B cell (primary cell): Measurements from ENCODE around the gene CDHR1. TPM values are rescaled to one million over a fixed set of nuclear protein-coding genes. Genes with fewer than 3 reads are reported as not detected.

Source experiments
- ATAC-seq: fragments of 200-7000 bp; cut with Tn5 transposase; one replicate; pipeline ENCODE4 v1.10.0; 2021; ENCODE audit warnings: low read depth, mild to moderate bottlenecking, moderate number of reproducible peaks, moderate library complexity
- CTCF ChIA-PET: fragments of 350-600 bp; sonication (Branson Sonifier 250); formaldehyde crosslinking; loops from one replicate; lab custom pipeline; 2021; ENCODE audit warnings: antibody characterized with exemption, inconsistent platforms; lab: Charles Lee
- POLR2A ChIA-PET: fragments of 350-600 bp; sonication (Branson Sonifier 250); formaldehyde crosslinking; loops from one replicate; lab custom pipeline; 2021; ENCODE audit warnings: antibody characterized with exemption; lab: Charles Lee
- DNase-seq: peaks from one replicate; pipeline ENCODE4 v3.0.0; 2013
- H2AFZ ChIP-seq: 2 replicates; pipeline ENCODE4 v1.6.1; 2012; ENCODE audit warnings: mild to moderate bottlenecking, low read depth, low read length; ENCODE audit not compliant: insufficient read depth, poor library complexity, severe bottlenecking
- H3K27ac ChIP-seq, 2 donors: 1 replicate in 1 of 2; 2 replicates in 1 of 2; pipeline ENCODE4 v1.5.1; 2012 to 2013; ENCODE audit warnings: low read length in 2 of 2, mild to moderate bottlenecking in 2 of 2, moderate library complexity in 1 of 2
- H3K27me3 ChIP-seq, 4 experiments: fragments of 200-600 bp in 1 of 4; sonication (generic) in 1 of 4; replicated peaks in 1 of 4; 1 replicate in 2 of 4; 2 replicates in 2 of 4; pipeline versions ENCODE4 v1.6.1 to v1.7.0; 2013 to 2016; ENCODE audit warnings: low read length in 3 of 4, mild to moderate bottlenecking in 2 of 4, mixed read lengths in 1 of 4, moderate library complexity in 1 of 4; ENCODE audit not compliant: insufficient read depth in 4 of 4, control insufficient read depth in 3 of 4; ENCODE audit errors: control extremely low read depth in 1 of 4
- H3K36me3 ChIP-seq, 2 experiments: replicated peaks in 1 of 2; 1 replicate in 1 of 2; 2 replicates in 1 of 2; pipeline versions ENCODE4 v1.6.1 to v1.7.1; 2013; ENCODE audit warnings: low read length in 1 of 2; ENCODE audit not compliant: insufficient read depth in 2 of 2, control insufficient read depth in 1 of 2; ENCODE audit errors: control extremely low read depth in 1 of 2, extremely low read depth in 1 of 2
- H3K4me1 ChIP-seq, 2 donors: fragments of 200-600 bp in 1 of 2; sonication (generic) in 1 of 2; 1 replicate in 1 of 2; 2 replicates in 1 of 2; pipeline versions ENCODE4 v1.5.1 to v1.6.1; 2013 to 2017; ENCODE audit warnings: low read length in 2 of 2; ENCODE audit not compliant: control insufficient read depth in 2 of 2, insufficient read depth in 2 of 2
- H3K4me2 ChIP-seq: replicated peaks from 2 replicates; pipeline ENCODE3; 2012; ENCODE audit warnings: mild to moderate bottlenecking, low read depth, low read length; ENCODE audit not compliant: poor library complexity, severe bottlenecking
- H3K4me3 ChIP-seq, 5 experiments: fragments of 200-600 bp in 1 of 5; sonication (generic) in 1 of 5; 1 replicate in 3 of 5; 2 replicates in 2 of 5; pipeline versions ENCODE4 v1.5.1 to v1.7.0; 2011 to 2016; ENCODE audit warnings: low read length in 4 of 5, mild to moderate bottlenecking in 4 of 5, low read depth in 2 of 5, control low read depth in 1 of 5, moderate library complexity in 1 of 5; ENCODE audit not compliant: insufficient read depth in 1 of 5; ENCODE audit errors: control extremely low read depth in 1 of 5, extremely low read depth in 1 of 5
- H3K79me2 ChIP-seq: fragments of 200-600 bp; sonication (generic); one replicate; pipeline ENCODE4 v1.6.0; 2016; ENCODE audit warnings: low read length; ENCODE audit not compliant: control insufficient read depth, insufficient read depth
- H3K9ac ChIP-seq: fragments of 200-600 bp; sonication (generic); 2 replicates; pipeline ENCODE4 v1.6.1; 2017; ENCODE audit warnings: mild to moderate bottlenecking, low read length, moderate library complexity
- H3K9me3 ChIP-seq, 3 donors: one replicate each; pipeline versions ENCODE4 v1.6.1 to v1.7.1; 2013; ENCODE audit warnings: low read length in 2 of 3; ENCODE audit not compliant: control insufficient read depth in 2 of 3, insufficient read depth in 1 of 3; ENCODE audit errors: control extremely low read depth in 1 of 3
- H4K20me1 ChIP-seq: 2 replicates; pipeline ENCODE4 v1.6.0; 2012; ENCODE audit warnings: mild to moderate bottlenecking, low read length; ENCODE audit not compliant: insufficient read depth, control insufficient read depth, poor library complexity, severe bottlenecking
- H3K27ac Mint-ChIP-seq: one replicate; pipeline ENCODE4 v1.8.0; 2021; ENCODE audit warnings: mixed read lengths
- H3K27me3 Mint-ChIP-seq: one replicate; pipeline ENCODE4 v1.8.0; 2021; ENCODE audit warnings: mixed read lengths
- H3K4me1 Mint-ChIP-seq: one replicate; pipeline ENCODE4 v1.8.0; 2021; ENCODE audit warnings: mixed read lengths
- H3K4me3 Mint-ChIP-seq: one replicate; pipeline ENCODE4 v1.8.0; 2021; ENCODE audit warnings: mixed read lengths
- H3K9me3 Mint-ChIP-seq: one replicate; pipeline ENCODE4 v1.8.0; 2022; ENCODE audit warnings: mixed read lengths; ENCODE audit not compliant: insufficient read depth
- CTCF ChIP-seq: fragments of 200-600 bp; IDR thresholded peaks from one replicate; pipeline ENCODE4 v1.8.0; 2022; ENCODE audit warnings: antibody characterized with exemption, mild to moderate bottlenecking
- EZH2 ChIP-seq: IDR thresholded peaks from 2 replicates; pipeline ENCODE4 v1.6.1; 2012; ENCODE audit warnings: borderline replicate concordance, low read depth, mild to moderate bottlenecking, moderate library complexity, low read length; ENCODE audit not compliant: insufficient read depth, poor library complexity, severe bottlenecking
- WGBS: methylation state at CpG from one replicate; pipeline ENCODE4 v1.1.5; 2013; ENCODE audit warnings: missing lambda C conversion rate; ENCODE audit not compliant: insufficient coverage; 5-methylcytosine and 5-hydroxymethylcytosine counted together
- intact Hi-C: fragments of 100-400 bp; cut with micrococcal nuclease; formaldehyde crosslinking; loops from one replicate; pipeline ENCODE4 v1.10.0; 2022
- polyA plus RNA-seq: library from polyadenylated mRNA; depleted of rRNA; stranded (reverse); fragments of >200 nt; gene quantifications from 2 replicates; pipeline ENCODE4 v1.2.3, GENCODE V29; 2012
- total RNA-seq, 2 donors: library from RNA; stranded (reverse); fragments of 120-200 nt in 1 of 2; gene quantifications; 1 replicate in 1 of 2; 2 replicates in 1 of 2; pipeline versions ENCODE4 v1.2.3 to v1.2.4, GENCODE V29; 2013 to 2022

CDHR1 gene
- total and polyA plus RNA-seq, 2 donors (not counting 1 experiment from before 2014, with no cell fraction given): 0.31 to 1.7 TPM

DNA sequence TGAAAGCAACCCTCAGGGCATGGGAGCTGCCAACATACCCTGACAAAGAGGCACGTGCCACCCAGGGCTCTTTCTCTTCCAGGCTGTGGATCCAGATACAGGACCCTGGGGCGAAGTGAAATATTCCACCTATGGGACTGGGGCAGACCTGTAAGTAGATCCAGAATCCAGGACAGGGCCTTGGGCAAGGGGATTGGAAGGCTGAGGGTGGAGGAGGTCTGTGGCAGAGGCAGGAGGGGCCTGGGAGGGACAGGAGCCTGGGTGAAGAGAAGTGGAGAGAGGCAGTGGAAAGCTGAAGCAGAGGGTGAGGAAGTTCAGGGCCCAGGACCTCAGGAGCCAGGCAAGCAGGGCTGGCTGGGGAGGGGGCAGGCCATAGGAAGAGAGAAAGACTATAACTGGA lies 17.2 kb downstream of the CDHR1 start:
- no peaks in the 10 kb centered on the region for H3K4me1 ChIP-seq
- ChIA-PET POLR2A (no interaction called here), CTCF (interaction anchor here (1.0 to 4.0 kb wide), 3 partner anchors 14 to 72 kb away, joined by 3 to 25 read pairs (median 3); no protein-coding TSS in a partner anchor)
- H3K4me3 ChIP-seq: no peak overlapping the region
- DNase-seq: no peak
- WGBS: 75% methylated on average over 2 of the region's 2 CpGs
- no peak overlapping the region for H3K27ac ChIP-seq
- H4K20me1 ChIP-seq: no peaks in the 10 kb centered on the region
- intact Hi-C loops: no loop called here
- no peaks in the 10 kb centered on the region for H3K36me3 ChIP-seq
- no peaks in the 10 kb centered on the region for H3K79me2 ChIP-seq
- TF ChIP-seq EZH2: no peak
- no peak for TF ChIP-seq CTCF
- H3K4me3 Mint-ChIP-seq: no peak overlapping the region
- no peaks in the 10 kb centered on the region for H3K9me3 Mint-ChIP-seq
- H3K9ac ChIP-seq: no peak overlapping the region
- no peak overlapping the region for H3K4me2 ChIP-seq
- no peaks in the 10 kb centered on the region for H3K4me1 Mint-ChIP-seq
- no peak overlapping the region for H3K27ac Mint-ChIP-seq
- ATAC-seq: no peak
- H3K27me3 ChIP-seq: peaks cover 0 to 4% (median 2%) of the 10 kb centered on the region in 4 experiments
- no peaks in the 10 kb centered on the region for H3K9me3 ChIP-seq
- H2AFZ ChIP-seq: no peak overlapping the region
- peaks cover 24% of the 10 kb centered on the region for H3K27me3 Mint-ChIP-seq

DNA sequence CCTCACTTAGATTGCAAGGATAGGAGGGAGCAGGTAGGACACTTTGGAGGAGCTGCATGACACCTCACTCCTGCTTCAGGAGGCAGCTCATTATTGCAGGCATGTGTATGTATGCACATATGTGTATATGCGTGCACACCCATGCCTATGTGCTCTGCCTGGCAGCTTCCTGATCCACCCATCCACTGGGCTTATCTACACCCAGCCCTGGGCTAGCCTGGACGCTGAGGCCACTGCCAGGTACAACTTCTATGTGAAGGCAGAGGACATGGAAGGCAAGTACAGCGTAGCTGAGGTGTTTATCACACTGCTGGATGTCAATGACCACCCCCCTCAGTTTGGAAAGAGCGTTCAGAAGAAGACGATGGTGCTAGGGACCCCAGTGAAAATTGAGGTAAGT lies 17.7 kb downstream of the CDHR1 start:
- H3K4me1 Mint-ChIP-seq: no peaks in the 10 kb centered on the region
- peaks cover 20% of the 10 kb centered on the region for H3K27me3 Mint-ChIP-seq
- H3K36me3 ChIP-seq: no peaks in the 10 kb centered on the region
- intact Hi-C loops: no loop called here
- H3K4me3 Mint-ChIP-seq: no peak overlapping the region
- no peak overlapping the region for H3K4me3 ChIP-seq
- no peaks in the 10 kb centered on the region for H3K4me1 ChIP-seq
- H3K27ac ChIP-seq: no peak overlapping the region
- H3K4me2 ChIP-seq: no peak overlapping the region
- no peaks in the 10 kb centered on the region for H3K9me3 ChIP-seq
- POLR2A ChIA-PET: no interaction called here
- TF ChIP-seq CTCF (no peak), EZH2 (no peak)
- no peaks in the 10 kb centered on the region for H3K79me2 ChIP-seq
- ATAC-seq: no peak
- H4K20me1 ChIP-seq: no peaks in the 10 kb centered on the region
- no peak for DNase-seq
- no peak overlapping the region for H3K9ac ChIP-seq
- no peak overlapping the region for H3K27ac Mint-ChIP-seq
- H3K27me3 ChIP-seq: peaks cover 0 to 4% (median 2%) of the 10 kb centered on the region in 4 experiments
- no peak overlapping the region for H2AFZ ChIP-seq
- H3K9me3 Mint-ChIP-seq: no peaks in the 10 kb centered on the region
- 92% methylated on average over 5 of the region's 5 CpGs for WGBS
- CTCF ChIA-PET: interaction anchor here (1.0 to 4.0 kb wide), 3 partner anchors 14 to 72 kb away, joined by 3 to 25 read pairs (median 3); no protein-coding TSS in a partner anchor
